GM18861 (cell line): ENCODE data around the gene PLB1.
A peak's percentile ranks its signal among the peaks of the same experiment; 100 is the strongest.

ENCODE experiments used
- ATAC-seq: cut with Tn5 transposase; IDR thresholded peaks from one replicate; pipeline ENCODE4 v1.9.1; 2021; ENCODE audit not compliant: unreplicated experiment

The PLB1 gene

DNA sequence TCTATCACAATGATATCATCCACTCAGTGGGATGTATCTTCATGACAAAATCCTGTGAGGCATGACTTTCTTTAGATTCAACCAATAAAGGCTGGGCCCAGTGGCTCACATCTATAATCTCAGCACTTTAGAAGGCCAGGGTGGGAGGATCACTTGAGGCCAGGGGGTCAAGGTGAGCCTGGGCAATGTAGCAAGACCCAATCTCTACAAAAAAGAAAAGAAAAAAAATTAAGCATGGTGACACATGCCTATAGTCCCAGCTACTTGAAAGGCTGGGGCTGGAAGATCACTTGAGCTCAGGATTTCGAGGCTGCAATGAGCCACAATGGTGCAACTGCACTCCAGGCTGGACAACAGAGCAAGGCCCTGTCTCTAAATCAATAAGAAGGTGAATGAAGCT, 68.0 kb downstream of the PLB1 start:
- no peak for ATAC-seq

DNA sequence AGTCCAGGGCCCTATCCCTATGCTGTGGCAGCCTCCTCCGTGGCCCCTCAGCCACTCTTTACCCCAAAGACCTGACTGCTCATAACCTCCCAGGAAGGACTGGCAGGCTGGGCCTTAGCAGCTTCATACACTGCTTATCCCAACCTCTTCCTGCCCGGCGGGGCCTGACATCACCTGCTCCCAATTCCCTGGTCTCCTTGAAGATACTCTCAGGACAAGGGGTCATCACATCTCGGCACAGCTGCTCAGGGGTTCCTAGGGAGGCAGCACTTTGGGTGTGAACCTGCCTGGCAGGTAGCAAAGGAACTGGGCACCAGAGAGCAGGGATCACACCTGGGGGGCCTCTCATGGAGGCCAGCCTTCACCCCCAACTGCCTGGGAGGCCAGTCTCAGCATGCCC, 68.5 kb downstream of the PLB1 start:
- no peak for ATAC-seq

DNA sequence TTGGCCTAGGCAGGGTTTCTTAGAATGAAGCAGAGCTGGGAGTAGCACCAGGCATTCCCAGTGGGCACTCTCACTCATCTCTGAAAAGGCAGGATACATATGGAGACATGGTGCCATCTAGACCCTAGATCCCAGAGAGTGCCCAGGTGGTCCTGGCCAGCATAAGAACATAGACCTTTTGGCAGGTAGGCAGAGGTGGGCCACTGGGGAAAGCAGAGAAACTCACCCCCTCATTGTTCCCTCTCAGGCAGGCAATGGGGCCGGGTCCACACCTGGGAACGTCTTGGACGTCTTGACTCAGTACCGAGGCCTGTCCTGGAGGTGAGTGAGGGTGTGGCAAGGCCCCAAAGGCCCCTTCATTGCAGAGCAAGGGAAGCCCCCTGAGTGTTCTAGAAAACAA, 69.2 kb downstream of the PLB1 start:
- no peak for ATAC-seq

DNA sequence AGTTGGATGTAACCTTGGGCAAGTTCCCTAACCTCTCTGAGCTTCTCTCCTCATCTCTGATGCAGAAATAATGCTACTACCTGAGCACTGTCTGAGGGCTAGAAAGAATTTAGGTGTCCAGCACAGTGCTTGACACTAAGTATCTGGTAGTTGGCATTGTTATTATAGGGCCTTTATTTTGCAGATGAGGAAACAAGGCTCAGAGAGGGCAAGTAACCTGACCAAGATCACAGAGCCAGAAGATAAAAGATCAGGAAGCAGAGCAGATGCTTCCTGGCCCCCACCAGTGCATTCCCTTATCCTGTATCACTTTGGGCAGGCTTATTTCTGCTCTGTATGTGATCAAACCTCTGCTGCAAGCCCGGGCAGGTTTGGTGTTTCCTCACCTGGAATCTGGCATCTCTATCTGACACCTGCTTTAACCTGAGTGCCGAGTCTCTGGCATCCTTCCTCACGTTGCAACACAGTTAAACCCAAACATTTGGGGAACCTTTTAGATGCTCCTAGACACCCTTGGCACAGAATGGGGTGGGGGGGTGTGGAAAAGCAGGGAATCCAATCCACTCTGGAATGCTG, 69.9 kb downstream of the PLB1 start:
- ATAC-seq = no peak

DNA sequence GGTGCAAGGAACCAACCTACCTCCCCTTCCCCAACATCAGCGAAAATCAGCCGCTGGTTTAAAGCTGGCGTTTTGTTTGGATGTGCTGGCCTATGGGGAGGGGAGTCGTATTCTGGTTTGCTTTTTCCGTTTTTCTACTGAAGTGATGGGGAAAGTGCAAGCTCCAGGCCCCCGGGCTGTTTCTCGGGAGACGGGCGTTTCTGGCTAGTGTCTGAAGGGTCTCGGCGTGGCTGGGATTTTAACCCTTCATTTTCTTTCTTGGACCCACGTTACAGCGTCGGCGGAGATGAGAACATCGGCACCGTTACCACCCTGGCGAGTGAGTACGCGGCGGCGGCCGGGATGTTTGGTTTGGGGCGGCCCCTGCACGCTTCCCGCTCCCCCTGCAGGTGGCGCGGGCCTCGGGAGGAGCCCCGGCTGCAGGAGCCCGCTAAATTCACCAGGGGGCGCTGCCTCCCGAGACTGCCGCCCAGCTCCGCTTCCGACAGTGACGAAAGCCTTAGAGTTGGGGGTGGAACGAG, 70.7 kb downstream of the PLB1 start:
- peak; percentile 84 for ATAC-seq

DNA sequence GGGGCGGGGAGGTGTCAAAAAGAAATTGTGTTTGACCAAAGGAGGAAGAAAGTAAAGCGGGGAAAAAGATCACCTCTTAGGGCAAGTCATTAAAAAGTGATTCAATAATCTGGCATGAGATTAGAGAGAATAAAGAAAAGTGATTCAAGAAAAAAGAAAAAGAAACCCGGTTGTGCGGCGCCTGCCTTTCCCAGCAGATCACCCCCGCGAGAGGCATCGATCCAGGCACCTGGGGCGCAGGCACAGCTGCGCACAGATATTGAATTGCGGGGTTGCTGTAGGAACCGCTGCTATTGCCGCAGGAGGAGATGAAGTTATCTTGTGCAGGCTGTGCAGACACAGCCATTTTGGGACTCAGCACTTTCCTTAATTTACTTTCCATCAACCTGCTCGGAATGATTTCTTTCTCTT, 71.2 kb downstream of the PLB1 start:
- no peak for ATAC-seq

DNA sequence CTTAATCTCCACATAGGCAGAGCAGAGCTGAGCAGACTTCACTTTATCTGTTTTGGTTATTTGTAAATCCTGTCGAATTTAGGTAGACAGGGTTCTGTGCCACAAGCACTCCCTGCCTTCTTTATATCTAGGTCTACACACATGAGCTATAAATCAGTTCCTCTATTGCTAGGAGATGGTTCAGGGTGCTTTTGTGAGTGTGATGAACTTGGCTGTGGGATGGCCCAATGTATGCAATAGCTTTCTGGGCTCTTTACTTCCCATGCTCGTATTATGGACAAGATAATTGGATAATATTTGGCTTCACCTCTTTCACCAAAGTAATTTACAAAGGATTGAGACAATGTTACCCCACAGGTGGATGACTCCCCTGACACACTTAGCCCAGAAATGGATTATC, 72.2 kb downstream of the PLB1 start:
- ATAC-seq = no peak

DNA sequence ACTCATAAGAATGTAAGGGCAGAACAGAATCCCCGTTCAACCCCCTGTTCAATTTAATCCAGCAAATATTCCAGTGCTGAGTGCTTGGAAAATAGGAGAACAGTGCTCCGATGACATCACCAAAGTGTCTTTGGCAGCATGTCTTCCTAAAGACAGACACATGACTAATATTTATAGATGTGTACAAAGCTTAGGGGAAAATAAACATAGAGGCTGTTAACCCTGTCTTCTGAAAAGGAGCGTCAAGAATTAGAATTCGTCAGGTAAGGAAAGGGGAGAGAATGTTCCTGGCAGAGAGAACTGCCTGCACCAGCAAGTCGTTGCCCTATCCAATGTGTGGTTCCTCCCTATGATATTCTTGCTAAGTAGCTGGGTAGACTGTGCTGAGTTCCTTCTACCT, 72.7 kb downstream of the PLB1 start:
- no peak for ATAC-seq

DNA sequence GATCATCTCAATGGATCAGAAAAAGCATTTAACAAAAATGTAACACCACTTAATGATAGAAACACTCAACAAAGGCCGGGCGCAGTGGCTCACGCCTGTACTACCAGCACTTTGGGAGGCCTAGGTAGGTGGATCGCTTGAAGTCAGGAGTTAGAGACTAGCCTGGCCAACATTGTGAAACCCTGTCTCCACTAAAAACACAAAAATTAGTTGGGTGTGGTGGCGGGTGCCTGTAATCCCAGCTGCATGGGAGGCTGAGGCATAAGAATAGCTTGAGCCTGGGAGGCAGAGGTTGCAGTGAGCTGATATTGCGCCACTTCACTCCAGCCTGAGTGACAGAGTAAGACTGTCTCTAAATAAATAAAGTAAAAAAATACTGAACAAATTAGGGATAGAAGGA, 74.6 kb downstream of the PLB1 start:
- ATAC-seq = no peak

DNA sequence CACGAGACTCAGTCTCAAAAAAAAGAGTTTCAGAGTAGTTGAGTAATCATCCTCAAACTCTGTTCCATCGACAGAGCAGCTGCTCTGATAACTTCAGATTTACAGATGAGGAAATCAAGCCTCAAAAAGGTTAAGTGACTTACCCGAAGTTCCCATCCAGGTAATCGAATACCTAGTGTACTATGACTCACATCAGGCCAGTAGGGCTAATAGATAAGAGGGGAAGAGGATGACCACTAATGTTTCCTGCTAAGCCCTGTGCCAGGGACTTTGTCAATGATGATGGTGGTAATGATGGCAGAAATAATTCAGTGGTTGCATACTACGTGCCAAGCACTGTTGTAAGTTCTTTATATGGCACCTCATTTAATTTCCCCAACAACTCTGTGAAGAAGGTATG, 80.9 kb downstream of the PLB1 start:
- ATAC-seq = no peak

DNA sequence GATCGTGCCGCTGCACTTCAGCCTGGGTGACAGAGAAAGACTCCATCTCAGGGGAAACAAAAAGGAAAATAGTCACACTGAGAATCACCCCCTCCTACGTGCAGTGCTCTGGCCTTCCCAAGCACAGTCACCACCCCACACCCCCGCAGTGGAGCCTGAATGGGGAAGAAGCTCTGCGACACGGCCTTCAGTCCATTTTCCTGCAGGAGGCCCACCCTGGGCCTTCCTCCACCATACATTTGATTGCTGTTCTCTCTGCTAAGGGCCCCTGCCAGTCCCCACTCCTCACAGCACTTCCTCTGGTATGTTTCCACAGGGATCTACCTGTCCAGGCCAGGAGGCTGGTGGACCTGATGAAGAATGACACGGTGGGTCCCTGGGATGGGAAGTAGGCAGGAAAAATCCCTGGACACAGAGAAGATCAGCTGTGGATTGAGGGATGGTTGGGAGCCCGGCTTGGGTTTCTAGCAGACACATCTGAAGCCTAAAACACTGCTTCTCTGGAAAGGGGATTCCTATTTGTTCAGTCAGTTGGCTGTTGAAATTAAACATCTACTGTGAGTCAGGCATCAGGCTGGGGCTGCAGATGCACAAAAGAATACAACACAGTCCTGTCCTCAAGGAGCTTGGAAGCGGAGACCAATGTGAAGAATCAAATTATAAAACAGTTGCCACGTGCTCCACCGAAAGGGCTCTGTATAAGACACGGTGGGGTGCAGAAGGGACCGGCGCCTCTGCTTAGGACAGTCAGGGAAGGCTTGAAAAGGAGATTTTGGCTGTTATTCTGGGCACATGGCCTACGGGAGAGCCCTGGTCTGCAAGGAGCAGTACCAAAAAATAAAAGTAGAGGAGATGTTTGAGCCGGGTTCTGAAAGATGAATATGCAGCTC, 82.2 kb downstream of the PLB1 start:
- ATAC-seq = no peak

DNA sequence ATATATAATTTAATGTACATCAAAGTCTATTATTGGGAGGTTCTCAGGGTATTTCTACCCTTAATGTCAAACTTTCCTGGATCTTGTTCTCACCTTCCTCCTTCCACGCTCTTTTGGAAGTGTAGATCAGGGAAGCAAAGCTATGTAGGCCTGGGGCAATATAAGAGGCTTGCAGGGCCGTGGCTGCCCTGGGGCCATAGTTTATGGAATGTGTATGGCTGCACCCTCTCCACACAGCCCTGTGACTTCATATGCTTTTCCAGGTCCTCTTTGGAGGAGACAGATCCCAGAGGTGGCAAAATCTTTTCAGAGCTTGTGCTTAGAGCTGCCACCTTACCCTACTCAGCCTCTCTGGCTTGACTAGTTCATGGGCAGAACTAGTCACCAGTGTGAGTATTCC, 82.9 kb downstream of the PLB1 start:
- no peak for ATAC-seq

DNA sequence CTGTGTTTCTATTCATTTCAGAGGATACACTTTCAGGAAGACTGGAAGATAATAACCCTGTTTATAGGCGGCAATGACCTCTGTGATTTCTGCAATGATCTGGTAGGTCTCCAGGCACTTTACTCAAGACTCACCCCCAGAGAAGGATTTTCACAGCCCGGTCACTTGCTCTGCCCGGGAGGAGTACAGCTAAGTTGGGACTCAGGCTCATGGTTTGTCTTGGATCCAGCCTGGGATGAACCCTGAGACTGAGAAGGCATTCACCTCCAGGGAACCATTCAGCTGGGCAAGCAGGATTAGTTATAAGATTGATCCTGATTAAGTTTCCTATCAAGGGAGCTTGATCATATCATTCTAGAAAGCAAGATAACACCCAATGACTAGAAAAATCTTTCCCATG, 83.7 kb downstream of the PLB1 start:
- no peak for ATAC-seq

DNA sequence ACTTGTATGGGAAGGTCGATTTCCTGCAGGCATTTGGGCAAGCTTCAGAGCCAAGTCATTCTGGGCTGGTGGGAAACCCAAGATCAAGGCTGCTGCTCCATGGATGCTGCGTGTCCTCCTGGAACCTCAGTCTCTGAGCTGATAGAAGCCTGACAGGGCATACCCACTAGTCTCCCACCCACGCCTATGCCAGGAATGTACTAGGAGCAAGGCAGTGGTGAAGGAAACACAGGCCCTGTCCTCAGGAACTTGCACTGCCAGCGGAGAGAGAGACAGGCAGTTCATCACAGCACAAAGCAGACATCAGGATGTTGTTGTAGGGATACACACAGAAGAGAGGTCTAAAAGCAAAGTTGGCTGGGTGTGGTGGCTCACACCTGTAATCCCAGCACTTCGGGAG, 84.2 kb downstream of the PLB1 start:
- no peak for ATAC-seq

DNA sequence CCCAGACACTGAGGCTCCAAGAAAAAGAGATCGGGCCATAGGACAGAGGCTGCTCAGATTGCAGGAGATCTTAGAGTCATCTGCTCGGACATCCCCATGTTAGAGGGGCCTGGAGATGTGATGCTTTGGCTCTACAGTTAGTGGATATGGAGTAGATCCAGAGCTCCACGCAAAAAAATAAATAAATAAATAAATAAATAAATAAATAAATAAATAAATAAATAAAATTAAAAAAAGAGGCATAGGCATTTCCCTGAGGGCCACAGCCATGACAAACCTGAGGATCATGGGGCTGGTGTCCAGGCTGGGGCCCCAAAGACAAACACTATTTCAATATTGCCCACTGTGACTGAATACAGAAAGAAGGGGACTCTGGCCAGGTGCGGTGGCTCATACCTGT, 85.5 kb downstream of the PLB1 start:
- no peak for ATAC-seq

DNA sequence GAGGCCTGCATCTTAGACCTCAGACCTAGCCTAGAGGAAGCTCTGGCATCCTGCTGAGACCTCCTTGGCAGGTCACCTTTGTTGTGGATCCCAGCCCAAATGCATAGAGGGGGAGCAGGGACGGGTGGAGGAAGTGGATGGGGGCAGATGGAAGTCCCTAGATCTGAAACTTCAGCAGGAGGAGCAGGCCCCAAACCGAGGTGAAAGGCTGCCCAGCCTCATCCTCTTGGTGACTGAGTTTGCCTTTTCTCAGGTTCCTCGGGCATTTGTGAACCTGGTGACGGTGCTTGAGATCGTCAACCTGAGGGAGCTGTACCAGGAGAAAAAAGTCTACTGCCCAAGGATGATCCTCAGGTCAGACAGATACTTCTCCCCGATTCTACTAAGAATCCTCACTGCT, 86.3 kb downstream of the PLB1 start:
- no peak for ATAC-seq

DNA sequence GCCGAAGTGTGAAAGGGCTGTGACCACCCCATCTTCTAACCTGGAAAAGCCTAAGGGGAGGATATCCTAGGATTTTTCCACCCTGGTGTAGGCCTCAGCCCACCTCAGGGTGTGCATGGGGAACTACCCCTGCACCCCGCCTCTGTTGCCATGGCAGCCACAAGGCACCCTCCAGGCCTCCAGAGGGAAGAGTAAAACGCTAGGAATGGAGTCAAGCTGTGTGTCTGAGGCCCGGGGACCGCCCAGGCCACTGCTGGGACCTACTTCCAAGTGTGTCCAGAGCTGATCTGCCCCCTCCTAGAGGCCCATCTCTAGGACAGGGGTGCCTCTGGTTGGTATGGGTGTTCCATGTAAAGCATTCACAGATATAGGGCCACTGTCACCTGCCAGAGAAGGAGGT, 86.7 kb downstream of the PLB1 start:
- no peak for ATAC-seq

DNA sequence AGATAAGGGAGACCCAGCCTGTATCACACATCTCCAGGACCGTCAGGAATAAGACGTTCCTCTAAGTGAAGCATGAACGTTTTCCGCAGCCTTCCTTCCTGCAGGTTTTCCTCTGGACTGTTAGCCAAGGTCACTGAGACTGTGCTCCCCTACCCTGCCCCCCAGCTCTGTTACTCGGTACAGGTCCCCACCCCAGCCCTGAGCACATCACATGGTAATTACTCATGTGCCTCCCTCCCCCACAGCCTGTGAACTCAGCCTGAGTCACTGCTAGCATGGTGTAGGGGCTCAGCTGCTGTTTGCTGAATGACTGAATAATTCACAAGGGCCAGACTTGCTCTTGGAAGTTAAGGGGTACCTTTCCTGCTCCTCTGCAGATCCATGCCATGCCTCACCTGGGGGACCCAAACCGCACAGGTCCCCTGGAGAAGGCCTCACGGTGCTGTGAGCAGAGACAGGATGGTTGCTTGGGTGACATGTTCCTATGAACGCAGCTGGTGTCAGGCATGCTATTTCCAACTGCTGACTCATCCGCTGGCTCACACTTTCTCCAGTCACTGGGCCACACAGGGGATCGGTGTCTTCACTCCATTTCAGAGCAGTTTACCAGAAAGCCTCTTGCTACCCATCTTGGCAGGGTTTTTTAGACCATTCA, 88.2 kb downstream of the PLB1 start:
- no peak for ATAC-seq

DNA sequence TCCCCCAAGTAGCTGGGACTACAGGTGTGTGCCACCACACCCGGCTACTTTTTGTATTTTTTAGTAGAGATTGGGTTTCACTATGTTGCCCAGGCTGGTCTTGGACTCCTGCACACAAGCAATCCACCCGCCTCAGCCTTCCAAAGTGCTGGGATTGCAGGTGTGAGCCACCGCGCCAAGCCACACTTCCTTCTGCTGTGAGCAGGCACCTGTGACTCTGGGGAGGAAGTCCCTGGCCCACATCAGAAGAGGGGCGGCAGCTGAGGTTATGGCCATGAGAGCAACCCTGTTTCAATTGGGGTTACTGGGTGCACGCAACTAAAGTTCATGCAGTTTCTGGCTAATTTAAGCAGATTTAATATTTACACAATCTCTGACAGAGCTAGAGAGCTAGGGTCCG, 91.0 kb downstream of the PLB1 start:
- no peak for ATAC-seq

DNA sequence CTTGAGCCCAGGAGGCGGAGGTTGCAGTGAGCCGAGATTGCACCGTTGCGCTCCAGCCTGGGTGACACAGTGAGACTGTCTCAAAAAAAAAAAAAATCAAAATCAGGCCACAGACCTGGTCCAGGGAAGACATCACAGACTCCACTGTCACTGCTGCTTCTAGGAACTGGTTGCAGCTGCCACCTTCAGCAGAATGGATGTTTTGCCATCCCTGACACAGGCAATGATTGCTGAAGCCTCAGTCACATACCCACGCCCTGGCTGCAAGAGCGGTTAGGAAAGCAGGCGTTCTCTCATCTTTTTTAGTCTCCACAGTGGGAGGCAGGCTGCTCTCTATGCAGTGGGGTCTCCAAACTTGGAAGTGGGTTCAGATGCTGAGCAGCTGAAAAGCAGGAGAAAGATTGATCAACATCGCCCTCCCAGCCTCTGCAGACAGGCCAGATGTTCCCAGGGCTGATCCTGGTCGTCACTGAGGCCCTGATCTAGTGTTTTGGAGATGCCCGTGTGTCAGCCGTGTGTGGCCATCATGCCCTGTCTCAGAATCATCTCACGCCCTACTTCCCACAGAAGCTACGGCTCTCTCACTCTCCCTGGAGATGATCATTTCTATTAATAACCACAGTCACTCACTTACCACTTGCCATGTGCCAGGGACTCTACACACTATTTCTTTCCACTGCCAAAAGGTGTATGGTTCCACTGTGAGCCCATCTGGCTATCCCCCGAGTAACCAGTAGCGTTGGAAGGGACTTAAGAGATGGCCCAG, 91.8 kb downstream of the PLB1 start:
- no peak for ATAC-seq

DNA sequence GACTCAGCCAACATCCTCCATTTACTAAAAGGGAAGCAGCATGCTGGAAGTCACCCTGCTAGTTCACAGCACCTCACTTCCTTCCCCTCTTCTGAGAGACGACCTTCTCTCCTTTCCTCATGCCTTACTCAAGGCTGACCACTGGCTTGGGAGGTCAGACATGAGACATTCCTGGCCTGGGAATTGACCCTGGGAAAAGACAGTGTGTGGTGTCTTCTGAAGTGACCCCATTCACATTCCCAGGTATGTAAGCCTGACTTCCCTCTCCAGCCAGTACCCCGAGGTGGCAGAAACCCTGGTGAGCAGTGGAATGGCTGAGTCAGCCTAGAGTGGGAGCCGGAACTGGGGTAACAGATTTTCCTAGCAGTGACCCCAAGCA, 92.4 kb downstream of the PLB1 start:
- no peak for ATAC-seq
